ENCODE data around the gene ASCL3.

DNA sequence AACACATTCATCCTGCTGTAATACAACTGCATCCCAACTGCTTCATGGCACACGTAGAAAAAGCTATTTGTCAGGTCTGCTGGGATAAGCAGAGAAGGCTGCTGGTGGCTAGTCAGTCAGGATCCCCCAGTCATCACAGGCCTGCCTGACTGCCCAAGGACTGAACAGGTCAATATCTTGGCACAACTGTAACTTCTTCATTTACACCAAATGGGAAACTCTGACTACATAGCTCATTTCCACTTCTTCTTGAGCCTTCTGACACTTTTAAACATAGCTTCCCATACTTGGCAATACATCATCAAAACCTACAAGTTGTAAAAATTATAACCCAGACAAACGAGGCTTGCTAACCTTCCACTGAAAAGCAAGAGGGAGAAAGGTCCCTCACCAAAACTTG, 18.6 kb upstream of the ASCL3 start:
- TF ChIP-seq POLR2A (IDR thresholded peaks at IDR 0.05) (no peak), POLR2AphosphoS5 (IDR thresholded peaks at IDR 0.05) (no peak), EP300 (IDR thresholded peaks at IDR 0.05) (no peak)
- TF ChIP-seq, protein P1, sequence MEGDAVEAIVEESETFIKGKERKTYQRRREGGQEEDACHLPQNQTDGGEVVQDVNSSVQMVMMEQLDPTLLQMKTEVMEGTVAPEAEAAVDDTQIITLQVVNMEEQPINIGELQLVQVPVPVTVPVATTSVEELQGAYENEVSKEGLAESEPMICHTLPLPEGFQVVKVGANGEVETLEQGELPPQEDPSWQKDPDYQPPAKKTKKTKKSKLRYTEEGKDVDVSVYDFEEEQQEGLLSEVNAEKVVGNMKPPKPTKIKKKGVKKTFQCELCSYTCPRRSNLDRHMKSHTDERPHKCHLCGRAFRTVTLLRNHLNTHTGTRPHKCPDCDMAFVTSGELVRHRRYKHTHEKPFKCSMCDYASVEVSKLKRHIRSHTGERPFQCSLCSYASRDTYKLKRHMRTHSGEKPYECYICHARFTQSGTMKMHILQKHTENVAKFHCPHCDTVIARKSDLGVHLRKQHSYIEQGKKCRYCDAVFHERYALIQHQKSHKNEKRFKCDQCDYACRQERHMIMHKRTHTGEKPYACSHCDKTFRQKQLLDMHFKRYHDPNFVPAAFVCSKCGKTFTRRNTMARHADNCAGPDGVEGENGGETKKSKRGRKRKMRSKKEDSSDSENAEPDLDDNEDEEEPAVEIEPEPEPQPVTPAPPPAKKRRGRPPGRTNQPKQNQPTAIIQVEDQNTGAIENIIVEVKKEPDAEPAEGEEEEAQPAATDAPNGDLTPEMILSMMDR (IDR thresholded peaks at IDR 0.05), result no peak
